ENCODE measurements around the gene UGT1A9. TPM values are rescaled to one million over a fixed set of nuclear protein-coding genes. Genes with fewer than 3 reads are reported as not detected.

The UGT1A9 gene
- total and polyA plus RNA-seq, 2 of the 4 experiments (the other 2 are of a cell fraction) = not detected

- Histone ChIP-seq H3K4ac (ENCODE audit: low read depth, low read length) (no peak overlapping the region), H3K36me3 (ENCODE audit: control insufficient read depth, insufficient read depth, low read length) (no peaks in the 10 kb centered on the region), H2AK5ac (ENCODE audit: low read depth, low read length) (no peak overlapping the region), H3K4me3 (ENCODE audit: insufficient read depth, low read depth, low read length) (no peak overlapping the region), H3K9me3 (ENCODE audit: control insufficient read depth, insufficient read depth, low read length) (no peaks in the 10 kb centered on the region), H4K91ac (ENCODE audit: insufficient read depth, low read depth, low read length) (no peak overlapping the region), H3K27ac (ENCODE audit: insufficient read depth, low read length) (no peak overlapping the region), H4K20me1 (ENCODE audit: insufficient read depth, low read length) (no peaks in the 10 kb centered on the region), H2AK9ac (replicated peaks; ENCODE audit: low read depth, low read length, poor library complexity) (no peak overlapping the region), H4K5ac (ENCODE audit: low read depth, low read length) (no peak overlapping the region), H2BK120ac (ENCODE audit: low read depth, low read length) (no peak overlapping the region), H3K23ac (ENCODE audit: low read depth, low read length) (no peak overlapping the region), H3K9ac (ENCODE audit: low read depth, low read length) (no peak overlapping the region), H3K18ac (ENCODE audit: low read depth, low read length) (no peak overlapping the region), H3K56ac (ENCODE audit: extremely low read depth, insufficient read depth, low read length) (no peak overlapping the region), H3K9me1 (ENCODE audit: insufficient read depth, low read length) (no peaks in the 10 kb centered on the region), H2AFZ (replicated peaks; ENCODE audit: low read length, poor library complexity) (no peak overlapping the region), H2BK20ac (ENCODE audit: low read depth, low read length) (no peak overlapping the region), H3K4me1 (ENCODE audit: control insufficient read depth, insufficient read depth, low read length) (no peaks in the 10 kb centered on the region), H3K27me3 (ENCODE audit: control insufficient read depth, insufficient read depth, low read length) (no peaks in the 10 kb centered on the region), H2BK5ac (ENCODE audit: low read depth, low read length, poor library complexity, severe bottlenecking) (no peak overlapping the region), H3K79me1 (ENCODE audit: low read depth in 1 of 2, low read length in 2 of 2) (no peaks in the 10 kb centered on the region), H2BK15ac (ENCODE audit: low read depth, low read length) (no peak overlapping the region), H3K14ac (replicated peaks; ENCODE audit: low read depth, low read length) (no peak overlapping the region), H4K8ac (ENCODE audit: low read depth in 2 of 2, low read length in 2 of 2) (no peak overlapping the region), H3K4me2 (ENCODE audit: low read depth, low read length) (no peak overlapping the region)
- CTCF ChIA-PET = no interaction called here
- no TSS peak for BruUV-seq (replicated peaks)
- no peak for TF ChIP-seq MXI1 (IDR thresholded peaks at IDR 0.05; ENCODE audit: borderline replicate concordance, low read depth, low read length)
- no peak for TF ChIP-seq NFE2L2 (IDR thresholded peaks at IDR 0.05; ENCODE audit: low read depth, low read length)
- TF ChIP-seq RFX5 (IDR thresholded peaks at IDR 0.05; ENCODE audit: low read depth, low read length) = no peak
- no peak for TF ChIP-seq BHLHE40 (IDR thresholded peaks at IDR 0.05; ENCODE audit: low read depth, low read length)
- no peak for TF ChIP-seq SMC3 (IDR thresholded peaks at IDR 0.05; ENCODE audit: low read depth, low read length)
- TF ChIP-seq CTCF (conservative IDR thresholded peaks at IDR 0.05; ENCODE audit: low read depth, low read length) = no peak
- TF ChIP-seq MAZ (IDR thresholded peaks at IDR 0.05; ENCODE audit: borderline replicate concordance, low read depth, low read length) = no peak
- no peak for TF ChIP-seq POLR2A (IDR thresholded peaks at IDR 0.05; ENCODE audit: low read depth, low read length)
- no peak for TF ChIP-seq MAFK (IDR thresholded peaks at IDR 0.05; ENCODE audit: low read depth, low read length)
- no peak for TF ChIP-seq RCOR1 (IDR thresholded peaks at IDR 0.05; ENCODE audit: insufficient replicate concordance, low read length)
- TF ChIP-seq CEBPB (IDR thresholded peaks at IDR 0.05; ENCODE audit: low read depth, low read length) = no peak
- intact Hi-C loops (cut with micrococcal nuclease) = no loop called here
- DNase-seq (no peak), ATAC-seq (ENCODE audit: low read depth) (no peak)
- in situ Hi-C loops (cut with MboI; ENCODE audit: low sequenced_read_pairs) = no loop called here
- dilution Hi-C loops (cut with HindIII; ENCODE audit: low sequenced_read_pairs, unreplicated experiment) = no loop called here
- POLR2A ChIA-PET (ENCODE audit: unreplicated experiment) = no interaction called here
- WGBS, 2 experiments (ENCODE audit: extremely low coverage in 2 of 2, insufficient read length in 1 of 2) = no CpG with 5 or more reads among the region's 3 CpGs
Measured at GRCh38 chr2:233672886-233673285, 1.2 kb downstream of the UGT1A9 start.
